Measurements from ENCODE around the gene PHF19. TPM values are rescaled to one million over a fixed set of nuclear protein-coding genes. Genes with fewer than 3 reads are reported as not detected.

The PHF19 gene
- total RNA-seq, 1 donor: 55.7 TPM

DNA sequence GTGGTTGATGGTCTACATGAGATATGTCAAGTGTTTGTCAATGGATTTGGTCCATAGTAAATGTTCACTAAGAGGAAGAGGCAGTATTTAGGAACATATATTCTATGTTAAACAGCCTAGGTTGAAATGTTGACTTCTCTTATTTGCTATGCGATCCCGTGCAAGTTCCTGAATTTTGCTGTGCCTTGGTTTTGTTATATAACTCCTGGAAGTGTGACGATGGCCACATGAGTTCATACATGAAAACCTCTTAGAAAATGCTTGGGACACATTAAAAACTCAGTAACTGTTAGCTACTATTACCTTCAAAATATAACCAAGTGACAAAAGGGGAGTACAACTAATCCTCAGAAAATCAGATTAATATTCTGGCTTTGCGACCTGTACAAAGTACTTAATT is 61.9 kb downstream of the PHF19 start:
- no peak overlapping the region for H3K4me3 ChIP-seq (ENCODE audit: low read depth, low read length)
- TF ChIP-seq, protein P1, sequence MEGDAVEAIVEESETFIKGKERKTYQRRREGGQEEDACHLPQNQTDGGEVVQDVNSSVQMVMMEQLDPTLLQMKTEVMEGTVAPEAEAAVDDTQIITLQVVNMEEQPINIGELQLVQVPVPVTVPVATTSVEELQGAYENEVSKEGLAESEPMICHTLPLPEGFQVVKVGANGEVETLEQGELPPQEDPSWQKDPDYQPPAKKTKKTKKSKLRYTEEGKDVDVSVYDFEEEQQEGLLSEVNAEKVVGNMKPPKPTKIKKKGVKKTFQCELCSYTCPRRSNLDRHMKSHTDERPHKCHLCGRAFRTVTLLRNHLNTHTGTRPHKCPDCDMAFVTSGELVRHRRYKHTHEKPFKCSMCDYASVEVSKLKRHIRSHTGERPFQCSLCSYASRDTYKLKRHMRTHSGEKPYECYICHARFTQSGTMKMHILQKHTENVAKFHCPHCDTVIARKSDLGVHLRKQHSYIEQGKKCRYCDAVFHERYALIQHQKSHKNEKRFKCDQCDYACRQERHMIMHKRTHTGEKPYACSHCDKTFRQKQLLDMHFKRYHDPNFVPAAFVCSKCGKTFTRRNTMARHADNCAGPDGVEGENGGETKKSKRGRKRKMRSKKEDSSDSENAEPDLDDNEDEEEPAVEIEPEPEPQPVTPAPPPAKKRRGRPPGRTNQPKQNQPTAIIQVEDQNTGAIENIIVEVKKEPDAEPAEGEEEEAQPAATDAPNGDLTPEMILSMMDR (IDR thresholded peaks at IDR 0.05; ENCODE audit: insufficient read depth, low read length): no peak
- no peak for DNase-seq (ENCODE audit: low read depth)

DNA sequence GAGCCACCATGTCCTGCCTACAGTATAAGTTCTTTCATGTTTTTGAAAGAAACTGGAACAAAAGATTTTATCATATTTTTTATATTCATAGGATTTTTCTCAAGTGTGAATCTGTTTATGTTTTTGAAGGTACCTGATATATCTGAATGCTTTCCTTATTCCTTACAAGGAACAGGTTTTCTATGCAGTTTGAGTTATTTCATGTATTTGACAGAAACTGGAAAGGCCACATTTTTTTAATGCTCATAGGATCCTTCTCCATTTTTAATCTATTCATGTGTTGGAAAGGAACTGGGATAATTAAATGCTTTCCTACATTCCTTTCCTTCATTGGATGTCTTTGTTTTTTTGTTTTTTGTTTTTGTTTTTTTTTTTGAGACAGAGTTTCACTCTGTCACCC is 68.1 kb downstream of the PHF19 start:
- no peak overlapping the region for H3K4me3 ChIP-seq (ENCODE audit: low read depth, low read length)
- DNase-seq (ENCODE audit: low read depth): no peak
- TF ChIP-seq, protein P1 (IDR thresholded peaks at IDR 0.05; ENCODE audit: insufficient read depth, low read length): no peak

DNA sequence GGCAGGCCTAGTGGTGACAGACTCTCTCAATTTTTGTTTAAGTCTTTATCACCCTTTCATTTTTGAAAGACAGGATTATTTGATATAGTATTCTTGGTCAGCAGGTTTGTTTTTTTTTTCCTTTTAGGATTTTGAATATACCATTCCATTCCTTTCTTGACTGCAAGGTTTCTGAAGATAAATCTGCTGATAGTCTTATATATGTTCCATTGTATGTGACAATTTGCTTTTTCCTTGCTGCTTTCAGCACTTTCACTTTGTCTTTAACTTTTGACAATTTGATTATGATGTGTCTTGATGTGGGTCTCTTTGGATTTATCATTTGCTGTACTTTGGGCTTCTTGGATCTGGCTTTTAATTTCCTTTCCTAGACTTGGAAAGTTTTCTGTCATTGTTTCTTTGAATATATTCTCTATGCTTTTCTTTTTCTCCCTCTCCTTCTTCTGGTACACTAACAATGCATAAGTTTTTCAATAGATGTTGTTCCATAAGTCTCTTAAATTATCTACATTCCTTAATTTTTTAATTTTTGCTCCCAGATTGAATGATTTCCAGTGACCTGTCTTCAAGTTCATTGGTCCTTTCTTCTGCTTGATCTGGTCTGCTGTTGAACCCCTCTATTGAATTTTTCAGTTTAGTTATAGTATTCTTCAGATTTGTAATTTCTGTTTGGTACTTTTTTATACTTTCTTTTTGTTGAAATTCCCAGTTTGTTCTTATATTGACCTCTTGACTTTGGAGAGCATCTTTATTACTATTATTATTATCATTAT is 69.2 kb downstream of the PHF19 start:
- TF ChIP-seq, protein P1 (IDR thresholded peaks at IDR 0.05; ENCODE audit: insufficient read depth, low read length): no peak
- no peak overlapping the region for H3K4me3 ChIP-seq (ENCODE audit: low read depth, low read length)
- no peak for DNase-seq (ENCODE audit: low read depth)

Other genes with a start within 250 kb of the PHF19 start
- gene MEGF9, start 162.7 kb downstream of the PHF19 start, total RNA-seq (ENCODE audit: low replicate concordance): 10.7 and 14.1 TPM in 2 replicates
- 36.8 and 51.4 TPM in 2 replicates for gene FBXW2, start 83.8 kb downstream of the PHF19 start, total RNA-seq (ENCODE audit: low replicate concordance)
- 16.6 and 49.4 TPM in 2 replicates for gene PSMD5, start 34.3 kb downstream of the PHF19 start, total RNA-seq (ENCODE audit: low replicate concordance)
- gene TRAF1, start 49.6 kb upstream of the PHF19 start, total RNA-seq (ENCODE audit: low replicate concordance): 1.8 and 8.5 TPM in 2 replicates
- gene C5, start 173.1 kb upstream of the PHF19 start, total RNA-seq (ENCODE audit: low replicate concordance): 2.9 and 13.8 TPM in 2 replicates
- gene CNTRL, start 197.8 kb upstream of the PHF19 start, total RNA-seq (ENCODE audit: low replicate concordance): 11.2 and 15.2 TPM in 2 replicates